HG03571 (cell line): Measurements from ENCODE around the gene TNFSF15.

ENCODE experiments used
- ATAC-seq: cut with Tn5 transposase; IDR thresholded peaks from one replicate; pipeline ENCODE4 v1.9.1; 2021; ENCODE audit not compliant: unreplicated experiment

Gene TNFSF15

DNA sequence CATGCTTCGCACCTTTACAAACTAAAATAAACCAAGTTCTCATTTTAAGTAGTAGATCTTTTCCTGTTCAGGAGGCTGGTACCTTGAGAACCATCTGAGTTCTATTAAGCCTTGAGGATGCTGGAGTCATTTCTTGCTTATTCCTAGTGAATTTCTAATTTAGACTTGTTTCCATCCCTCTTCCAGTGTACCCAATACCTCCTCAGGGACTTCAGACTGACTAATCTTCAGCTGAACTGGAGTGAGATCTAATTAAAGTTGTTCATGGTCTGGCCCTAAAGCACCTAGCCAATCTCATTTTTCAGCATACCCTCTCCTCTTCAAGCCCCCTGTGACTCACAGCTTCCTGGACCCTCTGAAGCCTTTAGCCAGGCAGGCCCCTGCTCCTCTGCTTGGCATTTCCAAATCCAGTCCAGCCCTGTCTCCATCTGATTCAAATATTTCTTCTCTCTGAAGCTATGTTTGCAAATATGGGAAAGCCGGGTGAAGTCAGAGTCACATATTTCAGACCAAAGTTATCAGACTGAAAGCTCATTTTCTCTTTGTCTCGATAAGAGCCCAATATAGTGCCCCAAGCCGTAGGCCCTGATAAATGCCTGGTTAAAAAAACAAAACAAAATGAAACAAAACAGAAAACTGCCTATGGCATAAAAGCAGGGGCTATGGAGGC is 19.4 kb upstream of the TNFSF15 start:
- no peak for ATAC-seq

DNA sequence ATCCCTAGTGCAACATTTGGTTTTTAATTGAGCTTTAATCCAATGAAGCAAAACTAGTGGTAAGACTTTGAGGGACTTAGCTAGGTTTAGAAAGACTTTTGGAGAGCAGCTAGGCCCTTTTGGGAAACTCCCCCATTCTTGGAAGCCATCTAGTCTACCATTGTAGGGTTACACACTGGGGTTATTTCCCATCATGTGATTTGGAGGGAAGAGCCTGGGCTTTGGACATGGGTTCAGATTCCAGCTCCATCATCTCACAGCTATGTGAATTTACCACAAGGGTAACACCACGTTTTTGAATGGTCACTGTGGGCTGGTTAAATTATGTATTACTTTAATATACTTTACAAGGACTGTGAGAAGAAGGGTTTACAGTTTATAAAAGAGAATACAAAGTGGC is 18.3 kb upstream of the TNFSF15 start:
- ATAC-seq: no peak

DNA sequence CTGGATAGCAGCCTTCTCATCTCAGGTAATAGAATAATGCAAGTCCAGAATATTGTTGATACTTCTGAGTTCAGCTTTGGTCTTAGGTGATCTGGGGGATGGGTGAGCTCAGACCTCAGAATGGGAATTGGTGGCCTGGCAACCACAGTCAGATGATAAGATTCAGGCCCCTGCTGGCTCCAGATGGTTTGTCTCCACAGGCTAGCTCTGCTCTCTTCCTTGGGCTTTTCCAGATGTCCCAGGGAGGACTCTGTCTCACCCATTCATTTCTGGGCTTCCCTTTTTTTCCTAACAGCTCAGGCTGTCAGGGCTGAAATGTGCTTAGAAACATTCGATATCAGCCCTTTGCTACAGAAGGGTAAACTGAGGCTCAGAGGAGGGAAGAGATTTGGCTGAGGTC is 17.6 kb upstream of the TNFSF15 start:
- no peak for ATAC-seq

DNA sequence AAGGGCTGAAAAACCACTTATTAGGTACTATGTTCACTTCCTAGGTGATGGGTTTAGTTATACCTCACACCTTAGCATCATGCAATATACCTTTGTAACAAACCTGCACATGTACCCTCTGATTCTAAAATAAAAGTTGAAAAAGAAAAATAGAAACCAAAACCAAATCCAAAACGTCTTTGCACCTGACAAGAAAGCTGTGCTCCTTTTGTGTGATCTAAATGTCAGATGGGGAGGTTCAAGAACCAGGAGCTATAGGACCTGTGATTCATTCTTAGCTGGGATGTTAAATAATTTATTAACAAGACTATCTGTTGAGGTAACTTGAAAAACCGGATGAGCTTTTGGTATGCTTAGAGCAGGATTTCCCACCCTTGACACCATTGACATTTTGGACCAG is 16.9 kb upstream of the TNFSF15 start:
- ATAC-seq: no peak

GRCh38 chr9:114820776-114821501 is 15.1 kb upstream of the TNFSF15 start:
- ATAC-seq: no peak

GRCh38 chr9:114818178-114818577 is 12.3 kb upstream of the TNFSF15 start:
- ATAC-seq: no peak

GRCh38 chr9:114813717-114814418 is 8.0 kb upstream of the TNFSF15 start:
- no peak for ATAC-seq

DNA sequence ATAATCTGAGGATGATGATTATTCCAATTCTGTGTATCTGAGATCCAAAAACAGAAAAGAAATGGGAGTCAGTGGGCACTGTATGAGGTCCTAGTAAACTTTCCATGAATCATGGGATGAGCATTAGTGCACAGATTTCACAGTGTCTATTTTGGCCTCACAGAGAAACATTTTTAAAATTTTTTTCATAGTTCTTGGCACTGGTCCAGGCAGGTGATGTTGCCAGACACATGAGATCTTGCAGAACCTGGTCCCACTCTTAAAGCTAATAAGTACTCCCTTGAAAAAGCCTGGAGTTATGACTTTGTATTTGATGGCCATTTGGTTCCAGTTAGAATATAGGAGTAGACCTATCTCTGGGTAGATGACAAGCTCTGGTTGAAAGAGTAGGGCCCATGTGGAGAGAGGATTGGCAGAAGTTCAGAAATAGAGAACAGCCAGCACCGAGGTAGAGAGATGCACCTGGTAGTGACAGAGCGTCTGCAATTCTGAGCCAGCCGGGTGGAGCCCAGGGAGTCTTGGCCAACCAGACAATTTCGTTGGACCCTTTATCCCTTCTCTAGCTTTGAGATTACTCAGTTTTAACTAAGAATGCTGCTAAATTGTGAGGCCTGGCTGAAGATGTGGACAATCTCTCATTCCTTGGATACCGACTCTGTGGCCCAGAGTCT is 6.3 kb upstream of the TNFSF15 start:
- no peak for ATAC-seq

DNA sequence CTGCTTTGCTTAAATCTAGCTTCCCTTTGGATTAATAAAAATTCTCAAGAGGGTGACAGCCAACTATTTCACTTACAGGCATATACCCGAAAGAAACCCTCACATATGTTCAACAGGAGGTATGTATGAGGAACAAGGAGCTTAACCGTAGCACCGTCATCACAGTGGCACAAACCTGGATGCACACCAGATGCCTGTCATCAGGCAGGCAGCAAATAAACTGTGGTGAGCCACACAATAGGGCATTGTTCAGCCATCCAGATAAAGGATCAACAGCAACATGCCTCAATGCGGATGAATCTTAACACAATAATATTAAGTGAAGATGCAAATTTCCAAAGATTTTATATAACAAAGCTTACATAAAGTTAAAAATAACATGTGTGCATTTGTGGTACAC is 5.5 kb upstream of the TNFSF15 start:
- ATAC-seq: no peak

DNA sequence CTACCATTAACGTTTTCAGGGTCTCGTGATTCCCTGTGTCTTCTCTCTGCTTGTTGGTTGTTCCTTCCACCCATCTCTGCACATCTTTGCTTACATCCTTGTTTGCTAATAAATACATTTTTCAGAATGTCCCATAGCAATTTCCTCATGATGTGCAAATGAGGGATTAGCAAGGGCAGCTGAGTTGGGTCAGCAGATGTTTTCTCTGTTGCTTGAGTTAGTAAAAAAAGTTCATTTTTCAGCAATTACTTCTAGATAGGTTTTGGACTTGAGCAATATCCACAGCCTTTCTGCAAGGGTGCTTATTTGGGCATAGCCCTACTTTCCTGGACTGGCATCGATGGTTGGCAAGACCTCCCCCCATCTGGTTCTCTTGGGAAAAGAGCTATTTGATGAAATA is 4.8 kb upstream of the TNFSF15 start:
- ATAC-seq: no peak

GRCh38 chr9:114806526-114806900 is 674 bp upstream of the TNFSF15 start:
- ATAC-seq: peak; percentile 41

DNA sequence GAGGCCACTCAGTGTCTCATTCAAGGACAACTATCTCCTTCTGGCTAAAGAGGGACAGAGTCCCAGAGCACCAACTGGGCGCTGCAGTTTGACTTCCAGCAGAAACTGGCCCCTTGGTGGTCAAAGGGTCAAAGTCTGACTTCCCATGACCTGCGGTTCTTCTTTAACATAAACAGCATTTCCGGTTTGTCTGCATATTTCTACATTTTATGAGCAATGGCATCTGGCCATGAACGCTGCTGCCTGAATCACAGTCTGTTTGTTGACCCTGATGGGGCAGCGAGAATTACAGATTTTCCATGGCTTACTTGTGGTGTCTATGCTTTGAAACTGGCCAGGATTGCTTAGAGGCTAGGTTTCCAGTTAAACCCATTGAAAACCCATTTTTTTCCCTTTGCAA is 1.3 kb downstream of the TNFSF15 start:
- no peak for ATAC-seq

DNA sequence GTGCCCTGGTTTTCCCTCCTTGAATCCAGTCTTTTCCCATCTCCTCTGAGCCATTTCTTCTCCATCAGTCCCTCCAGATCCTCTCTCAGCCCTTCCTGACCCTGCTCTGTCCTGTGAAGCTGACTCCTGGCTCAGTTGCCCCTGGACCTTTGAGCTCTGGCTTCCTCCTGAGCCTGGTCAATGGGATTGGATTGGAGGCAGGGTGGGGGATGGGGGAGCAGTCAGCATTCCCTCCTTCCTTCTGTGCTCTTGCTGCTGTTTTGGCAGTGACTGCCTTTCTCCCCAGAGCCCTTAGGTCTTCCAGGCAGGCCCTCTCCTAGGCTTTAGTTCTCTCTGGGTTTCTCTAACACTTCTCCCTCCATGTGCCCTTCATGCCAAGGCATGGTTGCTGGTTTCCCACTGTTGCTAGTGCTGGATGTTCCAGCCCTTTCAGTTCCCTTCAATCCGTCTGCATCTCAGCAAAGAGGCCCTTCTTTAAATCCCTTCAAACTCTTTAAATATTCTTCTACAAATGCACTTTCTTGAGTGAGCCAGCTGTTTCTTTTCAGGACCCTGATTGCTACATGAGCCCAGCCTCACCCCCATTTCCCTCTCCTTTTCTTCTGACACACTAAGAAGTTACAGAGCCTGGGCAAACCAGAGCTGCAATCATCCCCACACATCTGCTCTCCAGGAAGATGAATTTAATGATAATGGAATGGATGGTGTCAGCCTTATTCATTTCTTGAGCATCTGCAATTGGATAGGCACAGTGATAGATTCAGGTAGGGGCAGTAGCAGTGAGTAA is 2.2 kb downstream of the TNFSF15 start:
- ATAC-seq: no peak

GRCh38 chr9:114799925-114800324 is 5.9 kb downstream of the TNFSF15 start:
- no peak for ATAC-seq

DNA sequence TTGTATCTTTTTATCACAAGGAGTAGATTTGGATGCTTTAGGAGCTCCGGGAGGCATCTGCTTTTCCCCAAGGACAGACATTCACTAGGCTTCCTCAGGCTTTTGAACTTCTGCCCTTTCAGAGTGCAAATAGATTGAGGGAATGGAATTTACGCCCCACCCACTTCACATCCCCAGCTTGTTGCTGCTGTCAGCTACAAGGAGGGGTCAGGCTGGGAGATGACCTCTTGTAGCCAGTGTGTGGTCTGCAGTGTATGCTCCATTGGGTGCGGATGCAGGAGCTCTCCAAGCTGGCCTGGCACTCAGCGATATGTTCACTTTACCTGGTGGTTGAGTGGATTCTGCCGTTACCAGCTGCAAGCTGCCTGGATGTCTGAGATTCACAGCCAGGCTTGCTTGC is 6.4 kb downstream of the TNFSF15 start:
- ATAC-seq: no peak

DNA sequence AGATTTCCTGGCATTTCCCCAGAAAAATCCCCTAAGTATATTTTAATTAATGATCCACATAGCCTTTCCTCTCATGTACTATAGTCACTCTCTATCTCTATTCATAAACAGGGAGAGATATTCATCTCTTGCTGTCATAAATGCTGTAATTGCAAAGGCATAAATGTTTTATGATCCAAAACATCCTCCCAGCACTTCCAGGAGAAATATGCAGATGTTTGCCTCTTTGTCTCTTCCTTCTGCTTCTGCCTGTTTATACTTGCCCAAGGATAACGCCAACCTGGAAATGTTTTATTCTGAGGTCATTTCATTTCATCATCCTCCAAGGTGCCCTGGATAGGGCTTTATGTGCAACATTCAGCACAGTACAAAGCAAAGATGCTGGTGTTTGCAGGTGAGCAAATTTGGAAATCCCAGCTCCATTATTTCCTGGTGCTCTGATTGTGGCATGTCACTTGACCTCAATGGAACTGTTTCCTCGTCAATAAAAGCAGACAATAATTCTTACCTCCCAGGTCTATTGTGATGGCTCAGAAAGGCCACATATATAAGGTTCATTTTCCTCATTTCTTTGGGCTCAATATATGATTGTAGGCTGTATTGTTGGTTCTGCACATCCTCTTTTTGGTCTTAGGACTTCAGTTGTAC is 6.9 kb downstream of the TNFSF15 start:
- no peak for ATAC-seq

DNA sequence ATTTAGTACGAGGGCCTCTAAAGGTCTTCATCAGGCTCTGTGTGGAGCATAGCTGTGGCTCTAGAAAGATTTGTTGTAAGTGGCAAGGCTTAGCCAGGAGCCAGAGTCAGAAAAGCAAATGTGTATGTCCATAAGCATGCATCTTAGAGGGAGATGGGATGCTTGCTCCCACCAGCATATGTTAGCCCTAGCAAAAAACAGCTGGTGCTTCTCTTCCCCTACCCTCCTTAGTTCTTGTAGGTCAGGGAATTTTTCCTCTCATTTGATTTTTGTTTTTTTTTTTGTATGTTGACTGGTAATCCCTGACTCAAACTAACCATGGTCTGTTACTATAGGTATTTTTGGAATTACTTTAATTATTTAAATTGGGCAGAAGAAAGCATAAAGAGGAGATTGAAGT is 7.7 kb downstream of the TNFSF15 start:
- no peak for ATAC-seq

- ATAC-seq: no peak
Observed at GRCh38 chr9:114792396-114792795, 13.4 kb downstream of the TNFSF15 start.

DNA sequence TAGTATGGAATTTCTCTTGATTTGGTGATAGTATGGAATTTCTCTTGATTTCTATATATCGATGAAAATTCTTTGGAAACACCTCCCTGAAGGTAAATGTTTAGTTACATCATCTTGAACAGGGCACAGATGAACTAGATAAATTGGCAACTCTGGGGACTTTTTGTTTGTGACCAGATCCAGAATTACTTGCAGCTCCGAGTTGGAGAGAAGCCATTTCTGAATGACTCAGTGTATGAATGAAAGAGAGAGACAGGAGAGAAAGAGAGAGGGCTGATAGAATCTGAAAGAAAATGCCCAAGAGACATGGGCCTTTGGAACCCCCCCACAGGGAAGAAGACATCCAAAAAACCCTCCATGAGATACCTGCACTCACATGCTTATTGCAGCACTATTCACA is 14.1 kb downstream of the TNFSF15 start:
- ATAC-seq: no peak

DNA sequence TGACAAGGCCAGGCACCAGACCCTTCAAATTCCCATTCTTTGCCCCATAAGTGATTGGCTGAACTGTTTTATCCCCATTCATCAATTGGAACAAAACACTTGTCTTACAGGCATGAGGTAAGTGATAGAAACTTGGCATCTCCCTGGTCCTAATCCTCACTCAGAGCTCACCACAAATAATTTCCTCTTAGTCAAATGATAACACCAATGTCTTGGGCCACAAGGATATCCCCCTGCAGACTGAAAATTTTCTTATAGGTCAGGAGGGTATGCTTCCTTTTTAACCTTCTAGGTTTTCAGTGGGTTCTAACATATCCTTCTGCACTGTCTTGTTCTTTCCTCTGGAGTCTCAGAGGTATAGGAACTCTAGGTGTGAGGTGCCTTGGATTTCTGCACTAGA is 14.5 kb downstream of the TNFSF15 start:
- no peak for ATAC-seq
